Body of pancreas (tissue), 4 donors: ENCODE measurements around the gene CDH16. TPM values are rescaled to one million over a fixed set of nuclear protein-coding genes. Genes with fewer than 3 reads are reported as not detected.

Source experiments
- ATAC-seq: fragments of 150-250 bp; one replicate; pipeline ENCODE4 v1.9.1; 2016
- DNase-seq, 4 donors: peaks; one replicate each; pipeline ENCODE4 v3.0.0-alpha.2; 2019
- H3K27ac ChIP-seq, 4 donors: fragments of 200-600 bp; sonication (generic); 1 replicate in 3 of 4; 2 replicates in 1 of 4; pipeline versions ENCODE4 v1.5.1 to v1.6.1; 2016 to 2019; ENCODE audit warnings: mild to moderate bottlenecking in 1 of 4, mixed read lengths in 1 of 4, moderate library complexity in 1 of 4
- H3K27me3 ChIP-seq, 2 donors: fragments of 200-600 bp; sonication (generic); one replicate each; pipeline ENCODE4 v1.6.0; 2016; ENCODE audit warnings: mild to moderate bottlenecking in 1 of 2
- H3K36me3 ChIP-seq, 2 donors: fragments of 200-600 bp; sonication (generic); replicated peaks in 1 of 2; 2 replicates each; pipeline ENCODE4 v1.5.1; 2016; ENCODE audit warnings: low read depth in 2 of 2; ENCODE audit not compliant: insufficient read depth in 1 of 2
- H3K4me1 ChIP-seq: fragments of 200-600 bp; sonication (generic); one replicate; pipeline ENCODE4 v1.6.0; 2016
- H3K4me3 ChIP-seq, 2 donors: fragments of 200-600 bp; sonication (generic); 1 replicate in 1 of 2; 2 replicates in 1 of 2; pipeline ENCODE4 v1.5.1; 2016 to 2019
- H3K9me3 ChIP-seq, 3 donors: fragments of 200-600 bp; sonication (generic); 1 replicate in 2 of 3; 2 replicates in 1 of 3; pipeline ENCODE4 v1.5.1; 2016
- POLR2A ChIP-seq, 3 donors: fragments of 450-650 bp; IDR thresholded peaks; one replicate each; pipeline ENCODE4 v1.6.1; 2016; ENCODE audit warnings: antibody characterized with exemption in 3 of 3, mild to moderate bottlenecking in 2 of 3
- WGBS, 2 donors: methylation state at CpG; one replicate each; pipeline ENCODE4 v1.1.5; 2017; 5-methylcytosine and 5-hydroxymethylcytosine counted together
- intact Hi-C: fragments of 100-400 bp; cut with DNase I; formaldehyde crosslinking; loops from one replicate; pipeline ENCODE4 v1.15.1; 2023
- total RNA-seq, 2 donors: library from RNA; depleted of rRNA; stranded (reverse); fragments of >200 nt; gene quantifications; one replicate each; pipeline ENCODE4 v1.1.0, GENCODE V29; 2016
- TF ChIP-seq, protein P1 (sequence below), 7 experiments: fragments of 450-650 bp in 4 of 7; fragments of 200-600 bp in 3 of 7; sonication (generic) in 3 of 7; IDR thresholded peaks; one replicate each; pipeline ENCODE4 v1.5.1; 2016 to 2019; ENCODE audit warnings: antibody characterized with exemption in 7 of 7

Gene CDH16
- total RNA-seq, 2 donors from 2014 or later, result not detected

DNA sequence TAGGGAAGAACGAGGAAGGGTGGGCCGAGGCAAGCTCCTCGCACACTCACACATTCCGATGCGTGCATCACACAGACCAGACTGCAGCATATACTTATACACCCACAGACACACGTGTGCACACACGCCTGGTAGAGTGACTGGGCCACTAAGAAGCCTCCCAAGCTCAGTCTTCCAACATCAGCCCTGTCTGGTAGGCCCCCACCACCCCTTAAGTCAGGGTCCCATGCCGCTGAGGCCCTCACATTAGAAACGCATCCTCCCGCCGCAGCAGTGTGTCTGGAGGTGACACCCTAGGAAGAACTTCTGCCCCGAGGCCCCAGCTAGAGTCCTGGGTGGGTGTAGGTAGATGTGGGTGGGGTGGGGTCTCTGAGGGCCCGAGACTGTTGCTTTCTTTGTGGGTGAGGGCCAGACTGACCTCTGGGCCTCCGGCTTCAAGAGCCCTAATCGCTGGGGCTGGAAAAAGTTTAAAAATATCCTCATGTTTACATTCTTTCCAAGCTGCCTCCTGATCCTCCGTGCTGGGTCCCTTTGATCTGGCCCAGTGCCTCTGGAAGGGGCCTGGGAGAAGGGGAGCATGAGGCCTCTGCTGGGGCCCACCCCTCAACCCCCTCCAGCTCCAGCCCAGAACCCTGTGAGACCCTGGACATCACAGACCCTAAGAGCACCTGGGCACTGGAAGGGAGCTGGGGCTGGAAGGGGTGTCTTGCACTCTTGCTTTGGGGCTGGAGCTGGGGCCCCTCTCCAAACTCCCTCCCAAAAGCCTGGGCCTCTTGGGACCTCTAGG is 13.6 kb downstream of the CDH16 start:
- Histone ChIP-seq H3K9me3 (no peaks in the 10 kb centered on the region), H3K27me3 (no peaks in the 10 kb centered on the region), H3K4me1 (peaks cover 36% of the 10 kb centered on the region), H3K36me3 (no peaks in the 10 kb centered on the region), H3K4me3 (no peak overlapping the region), H3K27ac (peak overlapping the region in 1 of 4 donors; percentile 10)
- WGBS, 2 donors, result 59 to 61% methylated on average over 16 of the region's 16 CpGs
- intact Hi-C loops, result no loop called here
- ATAC-seq, result no peak
- no peak for TF ChIP-seq POLR2A (IDR thresholded peaks at IDR 0.05)
- TF ChIP-seq, protein P1, sequence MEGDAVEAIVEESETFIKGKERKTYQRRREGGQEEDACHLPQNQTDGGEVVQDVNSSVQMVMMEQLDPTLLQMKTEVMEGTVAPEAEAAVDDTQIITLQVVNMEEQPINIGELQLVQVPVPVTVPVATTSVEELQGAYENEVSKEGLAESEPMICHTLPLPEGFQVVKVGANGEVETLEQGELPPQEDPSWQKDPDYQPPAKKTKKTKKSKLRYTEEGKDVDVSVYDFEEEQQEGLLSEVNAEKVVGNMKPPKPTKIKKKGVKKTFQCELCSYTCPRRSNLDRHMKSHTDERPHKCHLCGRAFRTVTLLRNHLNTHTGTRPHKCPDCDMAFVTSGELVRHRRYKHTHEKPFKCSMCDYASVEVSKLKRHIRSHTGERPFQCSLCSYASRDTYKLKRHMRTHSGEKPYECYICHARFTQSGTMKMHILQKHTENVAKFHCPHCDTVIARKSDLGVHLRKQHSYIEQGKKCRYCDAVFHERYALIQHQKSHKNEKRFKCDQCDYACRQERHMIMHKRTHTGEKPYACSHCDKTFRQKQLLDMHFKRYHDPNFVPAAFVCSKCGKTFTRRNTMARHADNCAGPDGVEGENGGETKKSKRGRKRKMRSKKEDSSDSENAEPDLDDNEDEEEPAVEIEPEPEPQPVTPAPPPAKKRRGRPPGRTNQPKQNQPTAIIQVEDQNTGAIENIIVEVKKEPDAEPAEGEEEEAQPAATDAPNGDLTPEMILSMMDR (IDR thresholded peaks at IDR 0.05), result no peak
- DNase-seq, result no peak

DNA sequence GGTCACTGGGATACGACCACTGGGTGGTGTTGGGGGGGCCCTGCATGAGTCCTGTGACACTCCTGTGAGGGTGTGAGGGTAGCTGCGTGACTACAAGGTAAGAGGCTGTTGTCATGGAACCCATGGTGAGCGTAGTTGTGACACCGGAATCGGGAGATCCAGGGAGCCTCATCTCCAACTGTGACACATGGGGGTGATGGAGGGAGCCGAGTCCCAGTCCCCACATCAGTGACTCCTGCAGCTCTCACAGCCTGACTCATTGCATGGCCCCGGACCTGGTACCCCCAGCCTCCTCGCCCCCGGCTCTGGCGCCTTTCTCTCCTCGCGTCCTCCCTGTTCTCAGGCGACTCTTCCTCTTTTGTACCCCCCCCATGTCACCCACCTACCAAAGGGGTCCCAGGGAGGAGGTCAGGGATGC is 14.2 kb downstream of the CDH16 start:
- intact Hi-C loops, result no loop called here
- Histone ChIP-seq H3K27me3 (no peaks in the 10 kb centered on the region), H3K27ac (no peak overlapping the region), H3K9me3 (no peaks in the 10 kb centered on the region), H3K36me3 (no peaks in the 10 kb centered on the region), H3K4me3 (no peak overlapping the region), H3K4me1 (peaks cover 42% of the 10 kb centered on the region)
- ATAC-seq (no peak), DNase-seq (no peak)
- 90 to 95% methylated on average over 13 of the region's 13 CpGs for WGBS, 2 donors
- no peak for TF ChIP-seq POLR2A (IDR thresholded peaks at IDR 0.05)
- TF ChIP-seq, protein P1 (IDR thresholded peaks at IDR 0.05), result no peak

DNA sequence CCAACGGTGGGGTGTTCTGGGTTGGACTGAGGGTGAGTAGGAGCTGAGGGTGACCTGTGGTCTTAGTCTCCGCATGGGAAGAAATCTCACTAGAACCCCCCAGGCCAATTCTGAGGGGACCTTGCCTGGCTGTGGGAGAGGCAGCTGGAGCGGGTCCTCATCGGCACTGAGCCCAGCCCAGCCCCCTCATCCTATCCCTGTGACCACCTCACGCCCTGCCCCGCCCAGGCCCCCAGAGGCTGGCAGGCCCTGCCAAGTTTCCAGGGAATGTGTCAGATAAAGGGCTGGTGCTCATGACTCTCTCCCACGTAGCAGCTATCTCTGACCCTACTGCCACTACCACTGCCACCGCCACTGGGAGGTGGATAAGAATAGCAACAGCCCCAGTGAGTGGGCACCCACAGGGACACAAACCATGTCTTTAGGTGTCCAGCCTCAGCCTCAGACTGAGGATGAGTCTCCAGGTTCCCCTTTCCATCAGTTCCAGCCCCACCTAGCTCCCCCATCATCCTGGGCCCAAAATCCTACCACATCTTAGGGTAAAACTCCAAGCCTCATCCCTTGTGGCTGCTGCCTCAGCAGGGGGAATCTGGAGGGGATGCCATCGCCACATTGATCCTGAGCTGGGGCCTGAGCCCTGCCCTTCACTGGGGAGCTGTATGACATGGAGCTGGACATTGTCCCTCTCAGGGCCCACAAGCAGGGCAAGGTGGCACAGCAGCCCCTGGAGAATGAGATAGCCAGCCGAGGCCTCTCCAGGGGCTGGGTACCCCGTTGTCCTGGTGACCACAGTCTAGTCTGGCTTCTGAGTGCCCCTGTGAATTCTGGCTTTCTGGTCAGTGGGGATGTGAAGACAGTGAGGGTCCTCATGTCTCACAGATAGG is 14.9 kb downstream of the CDH16 start:
- H3K27me3 ChIP-seq, result no peaks in the 10 kb centered on the region
- no peaks in the 10 kb centered on the region for H3K9me3 ChIP-seq
- DNase-seq (no peak), ATAC-seq (no peak)
- H3K27ac ChIP-seq, result no peak overlapping the region
- 69 to 83% methylated on average over 3 to 11 of the region's 11 CpGs for WGBS, 2 donors
- no peak for TF ChIP-seq POLR2A (IDR thresholded peaks at IDR 0.05)
- TF ChIP-seq, protein P1 (IDR thresholded peaks at IDR 0.05), result no peak
- H3K4me3 ChIP-seq, result no peak overlapping the region
- H3K4me1 ChIP-seq, result peaks cover 45% of the 10 kb centered on the region
- no peaks in the 10 kb centered on the region for H3K36me3 ChIP-seq
- intact Hi-C loops, result no loop called here

DNA sequence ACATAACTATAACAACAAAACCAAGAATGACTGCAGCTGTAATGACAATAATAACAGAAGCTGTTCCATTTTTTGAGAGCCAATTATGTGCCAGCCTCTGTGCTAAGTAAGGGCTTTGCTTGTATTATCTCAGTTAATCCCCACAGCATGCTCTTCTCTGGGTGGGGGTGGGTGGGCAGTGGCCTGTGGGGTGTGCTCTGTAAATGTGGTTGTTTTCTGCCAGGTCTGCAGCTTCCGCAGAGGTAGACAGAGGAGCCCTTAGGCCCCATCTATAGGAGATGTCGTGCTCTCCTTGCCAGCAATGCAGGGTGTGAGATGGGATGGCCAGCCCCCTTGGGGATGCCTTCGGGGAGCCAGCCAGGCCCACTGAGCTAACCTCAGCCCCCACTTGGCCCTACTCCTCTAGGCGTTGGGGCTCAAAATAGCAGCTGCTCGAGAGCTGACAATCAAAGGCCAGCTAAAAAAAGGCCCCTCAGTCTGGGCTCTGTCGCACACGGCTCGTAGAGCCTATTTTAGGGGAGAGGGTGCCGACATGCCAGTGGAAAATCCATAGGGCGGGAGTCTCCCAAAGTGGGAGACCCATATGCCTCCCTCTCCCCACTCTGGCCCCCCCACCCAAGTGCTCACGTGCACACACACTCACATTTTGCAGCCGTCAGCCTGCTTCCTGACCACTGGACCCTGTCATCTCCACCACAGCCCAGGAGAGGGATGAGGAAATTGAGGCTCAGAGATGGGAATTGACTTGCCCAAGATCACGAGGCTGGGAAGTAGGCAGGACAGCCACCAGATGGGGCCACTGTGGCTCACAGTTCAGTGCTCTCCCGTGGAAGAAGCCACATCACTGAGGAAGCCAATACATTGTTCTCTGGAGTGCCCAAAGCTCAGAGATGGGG is 15.8 kb downstream of the CDH16 start:
- WGBS, 2 donors, result 81 to 87% methylated on average over 12 to 13 of the region's 14 CpGs
- no peak for TF ChIP-seq POLR2A (IDR thresholded peaks at IDR 0.05)
- TF ChIP-seq, protein P1 (IDR thresholded peaks at IDR 0.05), result no peak
- ATAC-seq, result no peak
- intact Hi-C loops, result no loop called here
- H3K27me3 ChIP-seq, result no peaks in the 10 kb centered on the region
- no peaks in the 10 kb centered on the region for H3K36me3 ChIP-seq
- H3K9me3 ChIP-seq, result no peaks in the 10 kb centered on the region
- no peak overlapping the region for H3K27ac ChIP-seq
- peaks cover 45% of the 10 kb centered on the region for H3K4me1 ChIP-seq
- H3K4me3 ChIP-seq, result no peak overlapping the region
- DNase-seq, result no peak
